NCI-H2081 (cell line): ENCODE measurements around the gene RTEL1.
"Not testable (repeated sequence)": the region's sequence is repeated elsewhere in the genome, so short reads cannot be mapped to it uniquely, and the experiment has no call there.

Experiments
- DNase-seq, 2 experiments: peaks; one replicate each; lab custom pipeline; 2025; lab: John Stamatoyannopoulos, UW

The RTEL1 gene

GRCh38 chr20:63714858-63715257 lies 56.7 kb downstream of the RTEL1 start:
- DNase-seq: no peak

DNA sequence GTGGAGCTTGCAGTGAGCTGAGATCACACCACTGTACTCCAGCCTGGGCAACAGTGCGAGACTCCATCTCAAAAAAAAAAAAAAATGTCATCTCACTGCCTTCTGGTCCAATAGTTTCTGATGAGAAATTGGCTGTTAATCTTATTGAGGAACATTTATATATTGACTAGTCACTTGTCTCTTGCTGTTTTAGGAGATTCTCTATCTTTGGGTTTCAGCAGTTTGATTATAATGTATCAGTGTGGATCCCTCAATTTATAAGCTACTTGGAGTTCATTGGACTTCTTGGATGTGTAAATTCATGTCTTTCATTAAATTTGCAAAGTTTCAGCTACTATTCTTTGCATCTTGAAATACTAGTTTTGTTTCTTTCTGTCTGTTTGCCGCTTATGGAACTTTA lies 60.9 kb downstream of the RTEL1 start:
- no peak for DNase-seq

DNA sequence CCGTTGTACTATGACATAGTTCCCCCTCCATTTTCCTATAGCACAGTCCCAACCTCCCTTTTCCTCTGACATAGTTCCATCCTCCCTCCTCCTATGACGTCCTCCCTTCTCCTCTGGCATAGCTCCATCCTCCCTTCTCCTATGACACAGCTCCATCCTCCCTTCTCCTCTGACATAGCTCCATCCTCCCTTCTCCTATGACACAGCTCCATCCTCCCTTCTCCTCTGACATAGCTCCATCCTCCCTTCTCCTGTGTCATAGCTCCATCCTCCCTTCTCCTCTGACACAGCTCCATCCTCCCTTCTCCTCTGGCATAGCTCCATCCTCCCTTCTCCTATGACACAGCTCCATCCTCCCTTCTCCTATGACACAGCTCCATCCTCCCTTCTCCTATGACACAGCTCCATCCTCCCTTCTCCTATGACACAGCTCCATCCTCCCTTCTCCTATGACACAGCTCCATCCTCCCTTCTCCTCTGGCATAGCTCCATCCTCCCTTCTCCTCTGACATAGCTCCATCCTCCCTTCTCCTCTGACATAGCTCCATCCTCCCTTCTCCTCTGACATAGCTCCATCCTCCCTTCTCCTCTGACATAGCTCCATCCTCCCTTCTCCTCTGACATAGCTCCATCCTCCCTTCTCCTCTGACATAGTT lies 65.0 kb downstream of the RTEL1 start:
- DNase-seq: not testable (repeated sequence)

- not testable (repeated sequence) for DNase-seq
Observed at GRCh38 chr20:63730189-63730733, 72.1 kb downstream of the RTEL1 start.

GRCh38 chr20:63731410-63731809 lies 73.3 kb downstream of the RTEL1 start:
- DNase-seq: no peak

DNA sequence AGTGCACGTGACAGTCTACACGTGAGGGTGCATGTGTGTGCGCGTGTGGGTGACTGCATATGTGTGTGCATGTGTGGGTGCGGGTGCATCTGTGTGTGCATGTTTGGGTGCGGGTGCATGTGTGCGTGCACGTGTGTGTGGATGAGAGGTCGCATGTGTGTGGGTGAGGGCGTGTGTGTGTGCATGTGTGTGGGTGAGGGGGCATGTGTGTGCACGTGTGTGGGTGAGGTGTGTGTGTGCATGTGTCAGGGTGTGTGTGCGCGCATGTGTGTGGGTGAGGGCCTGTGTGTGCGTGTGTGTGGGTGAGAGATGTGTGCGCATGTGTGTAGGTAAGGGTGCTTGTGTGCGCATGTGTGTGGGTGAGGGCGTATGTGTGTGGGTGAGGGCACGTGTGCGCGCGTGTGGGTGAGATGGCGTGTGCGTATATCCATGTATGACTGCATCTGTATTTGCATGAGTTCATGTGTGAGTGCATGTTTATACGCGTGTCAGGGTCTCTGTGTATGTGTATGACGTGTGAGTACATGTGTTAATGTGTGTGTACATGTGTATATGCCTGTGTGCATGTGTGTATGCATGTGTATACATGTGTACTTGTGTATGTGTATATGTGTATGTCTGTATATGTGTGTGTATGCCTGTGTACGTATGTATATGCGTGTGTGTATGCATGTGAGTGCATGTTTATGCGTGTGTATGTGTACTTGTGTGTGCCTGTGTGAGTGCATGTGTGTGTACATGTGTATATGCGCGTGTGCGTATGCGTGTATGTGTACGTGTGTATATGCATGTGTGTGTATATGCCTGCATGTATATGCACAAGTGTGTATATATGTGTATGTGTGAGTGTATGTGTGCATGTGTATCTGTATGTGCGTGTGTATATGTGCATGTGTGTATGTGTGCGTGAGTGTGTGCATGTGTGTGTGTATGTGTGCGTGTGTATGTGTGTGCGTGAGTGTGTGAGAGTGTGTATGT lies 74.3 kb downstream of the RTEL1 start:
- DNase-seq: no peak

DNA sequence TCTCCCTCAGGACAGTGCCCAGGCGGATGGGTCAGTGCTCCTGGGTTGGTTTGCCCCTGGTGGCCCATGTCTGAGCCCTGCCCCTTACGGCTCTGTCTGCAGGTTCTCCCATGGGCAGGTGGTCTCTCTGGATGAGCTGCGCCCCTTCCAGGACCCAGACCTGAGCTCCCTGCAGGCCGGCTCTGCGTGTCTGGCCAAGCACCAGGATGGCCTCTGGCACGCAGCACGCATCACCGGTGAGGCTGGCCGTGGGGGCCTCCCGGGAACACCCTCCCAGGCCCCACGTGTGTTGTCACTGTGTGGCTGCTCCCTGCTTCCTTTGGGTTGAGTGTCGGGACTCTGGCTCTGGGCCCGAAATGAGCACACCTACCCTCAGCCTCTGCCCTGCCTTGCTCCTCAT lies 75.0 kb downstream of the RTEL1 start:
- no peak for DNase-seq

DNA sequence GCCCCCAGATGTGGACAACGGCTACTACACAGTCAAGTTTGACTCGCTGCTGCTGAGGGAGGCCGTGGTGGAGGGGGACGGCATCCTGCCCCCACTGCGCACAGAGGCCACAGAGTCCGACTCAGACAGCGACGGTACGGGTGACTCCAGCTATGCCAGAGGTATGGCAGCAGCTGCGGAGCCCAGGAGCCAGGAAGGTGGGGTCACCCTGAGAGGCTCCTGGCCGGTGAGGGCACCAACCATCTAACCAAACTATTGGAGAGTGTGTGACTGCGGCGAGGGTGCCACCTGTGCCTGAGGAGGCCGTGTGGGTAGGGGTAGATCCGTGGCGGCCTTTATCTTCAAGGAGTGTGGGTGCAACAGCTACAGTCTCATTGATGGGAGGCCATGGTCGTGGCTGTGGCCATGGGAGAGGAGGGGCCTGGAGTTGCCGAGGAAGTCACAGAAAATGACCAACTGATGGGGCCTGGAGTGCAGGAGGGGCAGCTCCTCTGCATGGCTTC lies 75.5 kb downstream of the RTEL1 start:
- DNase-seq: no peak

DNA sequence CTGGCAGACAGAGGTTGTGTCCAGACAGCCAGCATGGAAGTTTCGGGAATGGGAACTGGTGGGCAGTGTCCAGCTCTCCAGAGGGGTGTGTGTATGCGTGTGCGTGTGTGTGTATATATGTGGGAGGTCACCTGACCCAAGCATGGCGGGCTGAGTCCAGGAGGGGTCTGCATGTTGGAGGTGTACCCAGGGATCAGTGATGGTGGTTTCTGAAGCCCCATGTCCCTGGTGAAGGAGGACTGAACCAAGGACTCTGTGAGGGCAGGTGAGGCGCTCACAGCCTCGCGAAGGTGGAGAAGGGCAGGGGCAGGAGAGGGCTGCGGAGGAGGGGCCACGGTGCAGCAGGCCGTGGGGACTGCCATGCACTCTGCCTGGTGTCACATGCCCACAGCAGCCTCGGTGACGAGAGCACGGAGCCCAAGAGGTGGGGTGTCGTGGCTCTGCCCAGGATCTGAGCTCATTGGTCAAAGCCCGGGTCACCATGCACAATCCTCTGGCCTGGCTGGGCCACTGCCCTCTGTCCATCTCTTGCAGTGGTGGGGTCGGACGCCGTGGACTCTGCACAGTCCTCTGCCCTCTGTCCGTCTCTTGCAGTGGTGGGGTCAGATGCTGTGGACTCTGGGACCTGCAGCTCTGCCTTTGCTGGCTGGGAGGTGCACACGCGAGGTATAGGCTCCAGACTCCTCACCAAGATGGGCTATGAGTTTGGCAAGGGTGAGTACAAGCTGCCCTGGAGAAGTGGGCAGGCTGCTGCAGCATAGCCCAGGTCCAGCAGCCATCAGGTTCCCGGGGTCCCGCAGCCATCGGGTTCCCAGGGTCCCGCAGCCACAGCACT lies 76.2 kb downstream of the RTEL1 start:
- no peak for DNase-seq

DNA sequence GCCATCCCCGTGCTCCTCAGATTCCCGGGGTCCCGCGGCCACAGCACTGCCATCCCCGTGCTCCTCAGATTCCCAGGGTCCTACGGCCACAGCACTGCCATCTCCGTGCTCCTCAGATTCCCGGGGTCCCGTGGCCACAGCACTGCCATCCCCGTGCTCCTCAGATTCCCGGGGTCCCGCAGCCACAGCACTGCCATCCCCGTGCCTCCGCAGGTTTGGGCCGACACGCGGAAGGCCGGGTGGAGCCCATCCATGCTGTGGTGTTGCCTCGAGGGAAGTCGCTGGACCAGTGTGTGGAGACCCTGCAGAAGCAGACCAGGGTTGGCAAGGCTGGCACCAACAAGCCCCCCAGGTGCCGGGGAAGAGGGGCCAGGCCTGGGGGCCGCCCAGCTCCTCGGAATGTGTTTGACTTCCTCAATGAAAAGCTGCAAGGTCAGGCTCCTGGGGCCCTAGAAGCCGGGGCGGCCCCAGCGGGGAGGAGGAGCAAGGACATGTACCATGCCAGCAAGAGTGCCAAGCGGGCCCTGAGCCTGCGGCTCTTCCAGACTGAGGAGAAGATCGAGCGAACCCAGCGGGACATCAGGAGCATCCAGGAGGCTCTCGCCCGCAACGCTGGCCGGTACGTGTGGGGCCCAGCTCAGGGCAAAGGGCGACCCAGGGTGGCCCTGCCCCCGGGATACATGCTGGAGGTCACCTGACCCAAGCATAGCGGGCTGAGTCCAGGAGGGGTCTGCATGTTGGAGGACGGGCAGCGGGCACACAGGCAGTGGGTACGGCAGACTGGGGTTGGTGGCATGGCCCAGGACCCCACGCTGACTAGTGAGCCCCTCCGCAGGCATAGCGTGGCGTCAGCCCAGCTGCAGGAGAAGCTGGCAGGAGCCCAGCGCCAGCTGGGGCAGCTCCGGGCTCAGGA lies 77.1 kb downstream of the RTEL1 start:
- no peak for DNase-seq

GRCh38 chr20:63735859-63736718 lies 78.0 kb downstream of the RTEL1 start, which contains the start of gene LIME1:
LIME1 (plus strand) TSS chr20:63736664; CDS start chr20:63737550, 886 bp downstream.
- DNase-seq: no peak

DNA sequence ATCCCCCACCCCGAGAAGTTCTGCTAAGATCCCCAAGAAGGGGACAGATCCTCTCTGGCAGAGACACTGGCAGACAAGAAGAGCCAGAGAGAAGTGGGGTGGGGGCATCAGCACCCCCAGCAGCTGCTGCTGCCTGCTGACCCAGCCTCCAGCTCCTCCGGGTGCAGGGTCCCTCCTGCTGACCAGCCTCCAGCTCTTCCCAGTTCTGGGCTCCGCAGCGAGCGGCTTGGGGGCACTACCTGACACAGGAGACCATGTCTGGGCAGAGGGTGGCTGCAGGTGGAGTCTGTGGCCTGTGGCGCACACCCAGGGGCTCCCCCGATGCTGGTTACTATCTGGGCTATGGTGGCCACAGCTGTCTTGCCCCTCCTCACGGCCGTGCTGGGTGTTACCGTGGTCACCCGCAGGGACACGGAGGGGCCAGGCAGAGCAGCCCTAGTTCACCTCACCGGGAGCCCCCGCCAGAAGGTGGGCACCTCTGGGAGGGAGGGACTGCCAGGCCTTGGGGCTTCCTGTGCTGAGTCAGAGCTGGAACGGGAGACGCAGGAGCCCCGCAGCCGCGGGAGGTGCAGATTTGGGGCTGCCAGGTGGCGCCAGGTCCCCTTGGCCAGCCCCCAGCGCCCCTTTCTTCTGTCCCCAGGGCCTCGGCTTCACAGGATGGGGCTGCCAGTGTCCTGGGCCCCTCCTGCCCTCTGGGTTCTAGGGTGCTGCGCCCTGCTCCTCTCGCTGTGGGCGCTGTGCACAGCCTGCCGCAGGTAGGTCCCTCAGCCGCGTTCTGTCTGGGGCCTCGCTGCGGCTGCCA lies 79.0 kb downstream of the RTEL1 start:
- no peak for DNase-seq

GRCh38 chr20:63737695-63737944 lies 79.5 kb downstream of the RTEL1 start:
- no peak for DNase-seq

DNA sequence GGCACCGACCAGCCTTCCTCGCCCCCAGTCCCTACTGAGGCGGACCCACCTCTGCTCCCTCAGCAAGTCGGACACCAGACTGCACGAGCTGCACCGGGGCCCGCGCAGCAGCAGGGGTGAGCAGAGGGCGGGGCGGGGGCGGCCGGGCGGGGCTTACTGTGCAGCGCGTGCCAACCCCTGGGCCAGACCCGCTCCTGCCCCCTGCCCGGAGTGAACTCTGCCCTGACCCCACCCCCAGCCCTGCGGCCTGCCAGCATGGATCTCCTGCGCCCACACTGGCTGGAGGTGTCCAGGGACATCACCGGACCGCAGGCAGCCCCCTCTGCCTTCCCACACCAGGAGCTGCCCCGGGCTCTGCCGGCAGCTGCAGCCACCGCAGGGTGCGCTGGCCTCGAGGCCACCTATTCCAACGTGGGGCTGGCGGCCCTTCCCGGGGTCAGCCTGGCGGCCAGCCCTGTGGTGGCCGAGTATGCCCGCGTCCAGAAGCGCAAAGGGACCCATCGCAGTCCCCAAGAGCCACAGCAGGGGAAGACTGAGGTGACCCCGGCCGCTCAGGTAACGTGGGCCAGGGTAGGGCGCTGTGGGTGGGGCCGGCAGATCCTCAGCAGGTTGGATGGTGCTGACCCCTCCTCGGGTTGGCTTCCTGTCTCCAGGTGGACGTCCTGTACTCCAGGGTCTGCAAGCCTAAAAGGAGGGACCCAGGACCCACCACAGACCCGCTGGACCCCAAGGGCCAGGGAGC lies 80.0 kb downstream of the RTEL1 start:
- no peak for DNase-seq

- DNase-seq: no peak
Observed at GRCh38 chr20:63738687-63739129, 80.6 kb downstream of the RTEL1 start.

GRCh38 chr20:63739130-63740069 lies 81.3 kb downstream of the RTEL1 start, which contains the start of gene SLC2A4RG:
SLC2A4RG (plus strand) TSS chr20:63739776; CDS start chr20:63739913, 137 bp downstream.
- DNase-seq: peak; percentile 66 to 69

DNA sequence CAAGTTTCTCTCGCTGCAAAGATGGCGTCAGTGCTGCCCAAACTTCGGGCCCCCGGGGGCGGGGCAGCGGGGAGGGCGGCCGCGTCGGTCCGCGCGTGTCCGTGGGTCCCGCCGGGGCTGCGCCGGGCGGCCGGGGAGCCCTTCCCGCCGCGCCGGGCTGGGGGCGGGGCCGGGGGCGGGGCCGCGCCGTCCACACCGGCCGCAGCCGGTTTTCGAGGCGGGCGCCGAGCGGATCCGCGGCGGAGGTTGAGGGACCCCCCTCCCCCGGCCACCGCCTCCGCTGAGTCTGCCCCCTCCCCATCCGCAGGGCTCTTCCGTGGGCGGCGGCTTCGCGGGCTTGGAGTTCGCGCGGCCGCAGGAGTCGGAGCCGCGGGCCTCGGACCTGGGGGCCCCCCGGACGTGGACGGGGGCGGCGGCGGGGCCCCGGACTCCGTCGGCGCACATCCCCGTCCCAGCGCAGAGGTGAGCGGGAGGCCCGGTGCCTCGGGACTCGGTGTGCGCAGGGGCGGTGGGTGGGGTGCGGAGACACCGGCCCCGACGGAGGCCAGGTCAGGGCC lies 82.0 kb downstream of the RTEL1 start:
- DNase-seq: no peak
